ENCODE results near the gene FAF1.

Gene FAF1

DNA sequence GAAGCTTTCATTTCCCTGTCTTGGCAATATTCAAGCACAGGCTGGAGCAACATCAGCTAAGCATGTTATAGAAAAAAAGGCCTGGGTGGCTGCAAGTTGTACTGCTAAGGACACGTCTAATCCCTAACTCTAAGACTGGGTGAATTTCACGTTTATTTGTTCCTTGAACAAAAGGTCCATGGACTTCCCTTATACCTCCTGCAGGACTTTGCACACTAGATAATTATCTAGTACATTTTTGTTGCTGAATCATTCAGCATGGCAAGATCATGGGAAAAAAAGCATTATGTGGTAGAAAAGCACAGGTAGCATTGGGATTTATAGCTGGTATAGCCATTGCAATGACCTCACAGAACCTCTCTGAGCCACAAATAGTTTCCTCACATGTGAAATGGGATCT is 406.1 kb downstream of the FAF1 start:
- no peak for DNase-seq (ENCODE audit: extremely low spot score)
- CTCF ChIA-PET, result interaction anchor here (0.9 to 1.4 kb wide), 3 partner anchors 10 to 27 kb away, joined by 3 to 4 read pairs (median 3); no protein-coding TSS in a partner anchor
- POLR2A ChIA-PET, result no interaction called here
- no peak for TF ChIP-seq CTCF (IDR thresholded peaks at IDR 0.05; ENCODE audit: control extremely low read depth, extremely low read depth, low read depth, missing control alignments)

DNA sequence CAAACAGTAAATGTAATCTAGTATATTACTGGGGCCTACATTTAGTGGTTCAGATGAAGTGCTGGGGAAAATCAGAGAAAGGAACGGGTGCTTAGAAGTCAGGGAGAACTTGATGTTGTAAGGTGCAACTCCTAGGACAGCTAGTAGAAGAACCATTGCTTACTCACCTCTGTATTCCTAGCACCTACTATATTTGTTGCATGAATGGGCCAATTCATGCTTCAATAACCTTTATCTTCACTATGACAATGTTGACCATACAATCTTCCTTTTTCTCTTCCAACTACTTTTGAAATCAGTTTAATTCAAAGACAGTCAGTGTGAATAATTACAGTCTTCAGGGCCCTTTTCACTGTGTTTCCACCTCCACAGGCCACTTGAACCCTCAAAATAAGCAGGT is 411.8 kb downstream of the FAF1 start:
- POLR2A ChIA-PET, result no interaction called here
- CTCF ChIA-PET, result interaction anchor here (1.0 kb wide), 1 partner anchor 15 kb away, joined by 3 read pairs; no protein-coding TSS in a partner anchor
- DNase-seq (ENCODE audit: extremely low spot score), result no peak

DNA sequence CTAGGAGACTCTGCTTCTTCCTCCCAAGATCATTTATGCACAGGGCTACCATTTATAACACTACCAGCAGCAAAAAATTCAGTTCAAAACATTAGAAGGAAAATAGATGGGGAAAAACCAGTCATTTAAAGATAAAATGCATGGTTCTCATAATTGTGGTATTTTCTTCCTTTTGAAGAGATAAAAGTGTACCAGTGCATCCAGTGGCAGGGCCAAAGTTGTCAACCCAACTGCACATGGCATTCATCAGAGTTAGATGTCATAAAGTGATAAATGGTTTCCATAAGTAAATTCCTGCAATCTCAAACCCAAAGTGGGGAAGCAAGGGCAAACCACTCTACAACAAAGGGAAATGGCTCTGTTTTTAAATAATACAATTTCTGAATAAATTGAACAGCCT is 417.7 kb downstream of the FAF1 start:
- CTCF ChIA-PET, result interaction anchor here (0.6 kb wide), 1 partner anchor 9 kb away, joined by 3 read pairs; no protein-coding TSS in a partner anchor
- POLR2A ChIA-PET, result no interaction called here
- no peak for DNase-seq (ENCODE audit: extremely low spot score)
- no peak for TF ChIP-seq CTCF (IDR thresholded peaks at IDR 0.05; ENCODE audit: control extremely low read depth, extremely low read depth, low read depth, missing control alignments)

More for the DNA sequence above, 411.8 kb downstream of the FAF1 start:
- TF ChIP-seq CTCF (IDR thresholded peaks at IDR 0.05; ENCODE audit: control extremely low read depth, extremely low read depth, low read depth, missing control alignments), result no peak

DNA sequence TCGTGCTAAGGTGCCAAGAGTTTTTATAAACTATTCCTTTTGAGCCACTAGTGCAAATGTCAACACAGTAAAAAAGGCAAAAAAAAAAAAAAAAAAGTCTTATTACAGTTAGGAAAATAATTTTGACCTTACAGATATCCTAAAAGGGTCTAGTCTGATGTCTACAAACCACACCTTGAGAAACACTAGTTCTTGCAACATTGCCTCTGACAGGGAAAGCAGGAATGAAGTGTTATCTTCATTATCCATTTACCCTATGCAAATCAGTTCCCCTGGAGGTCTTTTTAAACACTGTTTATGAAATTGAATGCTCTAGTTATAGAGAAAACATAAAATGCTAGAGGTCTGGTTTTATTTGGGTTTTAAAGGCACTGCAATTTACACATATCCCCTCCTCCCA is 421.6 kb downstream of the FAF1 start:
- CTCF ChIA-PET, result interaction anchor here (1.2 kb wide), 1 partner anchor 9 kb away, joined by 3 read pairs; no protein-coding TSS in a partner anchor
- POLR2A ChIA-PET, result no interaction called here
- DNase-seq (ENCODE audit: extremely low spot score), result no peak
- no peak for TF ChIP-seq CTCF (IDR thresholded peaks at IDR 0.05; ENCODE audit: control extremely low read depth, extremely low read depth, low read depth, missing control alignments)

DNA sequence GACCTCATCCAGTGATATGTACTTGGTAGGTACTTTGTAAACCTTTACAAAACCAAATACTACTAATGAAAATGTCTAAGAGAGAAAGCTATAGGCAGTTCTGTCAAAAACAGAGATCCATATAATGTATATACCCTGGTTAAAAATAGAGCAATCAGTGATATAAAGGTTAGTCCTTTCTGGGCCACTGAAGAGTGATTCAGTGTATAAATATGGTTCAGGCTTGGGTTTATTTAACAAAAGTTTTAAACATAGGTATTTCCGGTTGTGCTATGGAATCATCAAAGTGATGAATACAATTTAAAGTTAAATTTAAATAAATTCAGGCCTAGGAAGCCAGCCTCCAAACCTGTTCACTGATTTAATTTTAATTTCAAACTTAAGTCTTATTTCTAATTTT is 428.5 kb downstream of the FAF1 start:
- ChIA-PET CTCF (interaction anchor here (1.7 kb wide), 1 partner anchor 11 kb away, joined by 4 read pairs; no protein-coding TSS in a partner anchor), POLR2A (no interaction called here)
- TF ChIP-seq CTCF (IDR thresholded peaks at IDR 0.05; ENCODE audit: control extremely low read depth, extremely low read depth, low read depth, missing control alignments), result no peak
- no peak for DNase-seq (ENCODE audit: extremely low spot score)

DNA sequence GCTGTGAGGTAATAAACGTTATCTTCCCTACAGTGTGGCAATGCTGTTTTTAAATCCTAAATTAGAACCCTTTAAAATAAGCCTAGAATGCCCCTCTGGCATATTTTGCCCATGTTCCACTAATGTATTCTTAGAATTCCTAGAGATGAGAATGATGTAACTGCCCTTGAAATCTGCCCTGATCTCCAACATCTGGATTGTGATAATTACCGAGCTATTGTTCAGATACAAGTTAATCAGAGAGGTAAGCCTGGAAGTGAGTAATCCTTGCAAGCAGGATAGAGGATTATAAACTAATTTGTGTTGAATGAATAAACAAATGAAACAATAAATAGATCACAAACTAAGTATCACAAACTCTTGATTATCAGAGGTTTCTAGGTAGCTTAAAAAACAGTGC is 429.0 kb downstream of the FAF1 start:
- DNase-seq (ENCODE audit: extremely low spot score), result no peak
- CTCF ChIA-PET, result interaction anchor here (1.7 kb wide), 1 partner anchor 10 kb away, joined by 4 read pairs; no protein-coding TSS in a partner anchor
- TF ChIP-seq CTCF (IDR thresholded peaks at IDR 0.05; ENCODE audit: control extremely low read depth, extremely low read depth, low read depth, missing control alignments), result no peak
- POLR2A ChIA-PET, result no interaction called here

Measured in GM10248 (cell line).